ENCODE data around the gene MMP25. TPM values are rescaled to one million over a fixed set of nuclear protein-coding genes. Genes with fewer than 3 reads are reported as not detected.

MMP25 gene
- total and polyA plus RNA-seq, 9 of the 15 experiments (the other 6 are each of a cell fraction or from before 2014, with no cell fraction given) = 0.03 to 0.04 TPM; not detected in 7

DNA sequence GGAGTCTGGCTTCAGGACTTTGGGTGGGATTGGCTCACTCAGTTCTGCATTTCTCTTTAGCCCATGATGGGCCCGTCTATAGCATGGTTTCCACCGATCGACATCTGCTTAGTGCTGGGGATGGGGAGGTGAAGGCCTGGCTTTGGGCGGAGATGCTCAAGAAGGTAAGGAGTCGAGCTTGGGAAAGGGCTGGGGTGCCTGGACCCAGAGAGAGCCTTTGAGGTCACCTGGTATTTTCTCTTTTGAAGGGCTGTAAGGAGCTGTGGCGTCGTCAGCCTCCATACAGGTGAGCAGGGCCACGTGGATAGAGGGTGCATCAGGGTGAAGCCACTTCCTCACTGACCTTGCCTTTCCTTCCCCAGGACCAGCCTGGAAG is 20.4 kb upstream of the MMP25 start:
- CTCF ChIA-PET (ENCODE audit: low intra/inter-chr PET ratio) = no interaction called here
- in situ Hi-C loops (cut with MboI) (no loop called here), intact Hi-C loops (cut with micrococcal nuclease) (loop anchor here (10.0 kb wide), 1 partner anchor 61 kb away; the partner anchor contains the start of genes KREMEN2 and PAQR4)
- POLR2A ChIA-PET = interaction anchor here (1.4 kb wide), 1 partner anchor 9 kb away, joined by 7 read pairs; no protein-coding TSS in a partner anchor
- H3K9me3 ChIP-seq (replicated peaks; ENCODE audit: control insufficient read depth, insufficient read depth, low read depth, low read length) = no peaks in the 10 kb centered on the region
- no peak overlapping the region for H3K4me3 ChIP-seq
- no peak overlapping the region for H3K27ac ChIP-seq (ENCODE audit: extremely low read depth, low read depth, low read length)
- H3K27me3 ChIP-seq (ENCODE audit: control insufficient read depth in 2 of 2, insufficient read depth in 2 of 2, low read length in 2 of 2) = peaks cover 10 to 22% of the 10 kb centered on the region in 2 experiments; a peak in 4 of 5 replicates
- DNase-seq (ENCODE audit: extremely low read depth in 1 of 4, low spot score in 3 of 4) (no peak), FAIRE-seq (no peak), ATAC-seq (no peak)
- H3K4me1 ChIP-seq (replicated peaks in 1 of 2; ENCODE audit: control insufficient read depth in 2 of 2, insufficient read depth in 2 of 2, low read length in 2 of 2) = peaks cover 35 to 89% of the 10 kb centered on the region in 2 experiments
- no peak overlapping the region for H3K9ac ChIP-seq (ENCODE audit: insufficient read depth in 1 of 2, low read depth in 2 of 2, low read length in 2 of 2)
- peaks cover 23% of the 10 kb centered on the region for H4K20me1 ChIP-seq (replicated peaks; ENCODE audit: control insufficient read depth, insufficient read depth, low read length)
- 91% methylated on average over 8 of the region's 8 CpGs for WGBS (ENCODE audit: insufficient coverage, low coverage, missing lambda C conversion rate)
- no peak overlapping the region for H3K4me2 ChIP-seq (ENCODE audit: insufficient read depth, low read length)
- peaks cover 39% of the 10 kb centered on the region; the same call in 2 of the 3 replicates for H3K36me3 ChIP-seq (ENCODE audit: control insufficient read depth, insufficient read depth, low read length)
- no TSS peak for BruUV-seq (replicated peaks)
- peaks cover 34% of the 10 kb centered on the region for H3K79me2 ChIP-seq (ENCODE audit: control insufficient read depth, insufficient read depth, low read length)
- TF ChIP-seq ZNF347 (CRISPR knock-in tag; IDR thresholded peaks at IDR 0.05; ENCODE audit: low read depth) (no peak), RBM22 (IDR thresholded peaks at IDR 0.05; ENCODE audit: low read depth, low read length, poor library complexity, severe bottlenecking) (no peak), TEAD4 (IDR thresholded peaks at IDR 0.05; ENCODE audit: low read length) (no peak), TEAD4 (CRISPR knock-in tag; IDR thresholded peaks at IDR 0.05; ENCODE audit: borderline replicate concordance) (no peak), NEUROD1 (IDR thresholded peaks at IDR 0.05; ENCODE audit: borderline replicate concordance, low read depth, low read length, partially characterized antibody) (no peak), PRMT5 (CRISPR knock-in tag; IDR thresholded peaks at IDR 0.05) (no peak), ZNF354B (CRISPR knock-in tag; IDR thresholded peaks at IDR 0.05) (no peak), RBM14 (IDR thresholded peaks at IDR 0.05; ENCODE audit: borderline replicate concordance, insufficient read depth, low read depth, low read length) (no peak), GTF2F1 (IDR thresholded peaks at IDR 0.05; ENCODE audit: low read depth, low read length) (no peak), GTF2B (IDR thresholded peaks at IDR 0.05; ENCODE audit: extremely low read depth, insufficient read length) (no peak), LARP7 (IDR thresholded peaks at IDR 0.05) (no peak), RBM15 (IDR thresholded peaks at IDR 0.05; ENCODE audit: insufficient read depth, low read length) (no peak)
- no peak overlapping the region for H2AFZ ChIP-seq (ENCODE audit: low read depth, low read length)
- H3K9me1 ChIP-seq (ENCODE audit: control insufficient read depth, insufficient read depth, low read length) = peaks cover 2% of the 10 kb centered on the region

Measured in K562 (cell line).